H9 (cell line): Measurements from ENCODE around the gene RPL36. TPM values are rescaled to one million over a fixed set of nuclear protein-coding genes. Genes with fewer than 3 reads are reported as not detected.
"Not testable (repeated sequence)": the region's sequence is repeated elsewhere in the genome, so short reads cannot be mapped to it uniquely, and the experiment has no call there.

ENCODE experiments used
- DNase-seq: peaks from one replicate; pipeline ENCODE4 v3.0.0-alpha.2; 2017
- H2AFZ ChIP-seq: one replicate; pipeline ENCODE4 v1.6.1; 2013; ENCODE audit warnings: mild to moderate bottlenecking, low read length, control low read depth, moderate library complexity
- H2AK5ac ChIP-seq: 2 replicates; pipeline ENCODE4 v1.6.1; 2013; ENCODE audit warnings: low read length, control low read depth, mixed read lengths; ENCODE audit not compliant: insufficient read length
- H2BK120ac ChIP-seq: one replicate; pipeline ENCODE4 v1.6.1; 2013; ENCODE audit warnings: low read depth, mild to moderate bottlenecking, low read length, control low read depth, inconsistent platforms; ENCODE audit not compliant: poor library complexity, severe bottlenecking
- H2BK12ac ChIP-seq: 2 replicates; pipeline ENCODE4 v1.6.1; 2013; ENCODE audit warnings: low read length, control low read depth, mixed read lengths, low read depth; ENCODE audit not compliant: insufficient read length
- H2BK15ac ChIP-seq: 2 replicates; pipeline ENCODE4 v1.6.1; 2013; ENCODE audit warnings: low read depth, low read length, control low read depth
- H2BK20ac ChIP-seq: one replicate; pipeline ENCODE4 v1.6.1; 2013; ENCODE audit warnings: low read depth, mild to moderate bottlenecking, low read length, control low read depth, inconsistent platforms; ENCODE audit not compliant: poor library complexity, severe bottlenecking
- H2BK5ac ChIP-seq: 2 replicates; pipeline ENCODE4 v1.6.1; 2013; ENCODE audit warnings: low read length, control low read depth, mixed read lengths; ENCODE audit not compliant: insufficient read length
- H3K14ac ChIP-seq: 2 replicates; pipeline ENCODE4 v1.6.1; 2013; ENCODE audit warnings: low read length, control low read depth; ENCODE audit not compliant: insufficient read depth
- H3K18ac ChIP-seq: 2 replicates; pipeline ENCODE4 v1.6.1; 2013; ENCODE audit warnings: low read depth, mild to moderate bottlenecking, mixed read lengths, low read length, control low read depth; ENCODE audit not compliant: insufficient read length
- H3K23ac ChIP-seq: 2 replicates; pipeline ENCODE4 v1.6.1; 2013; ENCODE audit warnings: low read length, control low read depth, mixed read lengths, low read depth; ENCODE audit not compliant: insufficient read length
- H3K23me2 ChIP-seq: 2 replicates; pipeline ENCODE4 v1.6.1; 2013; ENCODE audit warnings: low read depth, mild to moderate bottlenecking, mixed read lengths, low read length, control low read depth; ENCODE audit not compliant: insufficient read length, poor library complexity, severe bottlenecking
- H3K27ac ChIP-seq: 2 replicates; pipeline ENCODE4 v1.5.1; 2013; ENCODE audit warnings: low read length, control low read depth, mixed read lengths, low read depth; ENCODE audit not compliant: insufficient read length
- H3K27me3 ChIP-seq: 2 replicates; pipeline ENCODE4 v1.6.1; 2013; ENCODE audit warnings: low read length, control low read depth, inconsistent platforms; ENCODE audit not compliant: insufficient read depth
- H3K4ac ChIP-seq: 2 replicates; pipeline ENCODE4 v1.6.1; 2013; ENCODE audit warnings: low read depth, mild to moderate bottlenecking, control low read depth, inconsistent platforms, low read length, moderate library complexity
- H3K4me1 ChIP-seq: 2 replicates; pipeline ENCODE4 v1.6.1; 2013; ENCODE audit warnings: low read length, control low read depth, inconsistent platforms; ENCODE audit not compliant: insufficient read depth
- H3K4me2 ChIP-seq: 2 replicates; pipeline ENCODE4 v1.6.1; 2013; ENCODE audit warnings: low read length, control low read depth, mixed read lengths; ENCODE audit not compliant: insufficient read length, insufficient read depth
- H3K56ac ChIP-seq: 2 replicates; pipeline ENCODE4 v1.6.1; 2013; ENCODE audit warnings: low read depth, mild to moderate bottlenecking, mixed read lengths, low read length, control low read depth; ENCODE audit not compliant: insufficient read length
- H3K79me1 ChIP-seq: 2 replicates; pipeline ENCODE4 v1.6.1; 2013; ENCODE audit warnings: low read depth, mild to moderate bottlenecking, moderate library complexity, low read length, control low read depth, inconsistent platforms; ENCODE audit not compliant: insufficient read depth, poor library complexity, severe bottlenecking
- H3K79me2 ChIP-seq: 2 replicates; pipeline ENCODE4 v1.6.1; 2013; ENCODE audit warnings: low read length, control low read depth, inconsistent platforms; ENCODE audit not compliant: insufficient read depth
- H3K9ac ChIP-seq: 2 replicates; pipeline ENCODE4 v1.6.1; 2013; ENCODE audit warnings: low read length, control low read depth, mixed read lengths; ENCODE audit not compliant: insufficient read length; ENCODE audit errors: extremely low read depth
- H3K9me3 ChIP-seq: one replicate; pipeline ENCODE4 v1.6.1; 2013; ENCODE audit warnings: low read depth, low read length, inconsistent platforms; ENCODE audit not compliant: control insufficient read depth
- H3T11ph ChIP-seq: one replicate; pipeline ENCODE4 v1.6.1; 2013; ENCODE audit warnings: mild to moderate bottlenecking, low read length, control low read depth, inconsistent platforms
- H4K20me1 ChIP-seq: one replicate; pipeline ENCODE4 v1.6.1; 2013; ENCODE audit not compliant: control insufficient read depth, insufficient read length, insufficient read depth
- H4K5ac ChIP-seq: 2 replicates; pipeline ENCODE4 v1.6.1; 2013; ENCODE audit warnings: low read depth, mild to moderate bottlenecking, mixed read lengths, low read length, control low read depth; ENCODE audit not compliant: insufficient read length
- H4K8ac ChIP-seq: replicated peaks from 2 replicates; pipeline ENCODE4 v1.6.1; 2013; ENCODE audit warnings: low read length, control low read depth, mixed read lengths, low read depth; ENCODE audit not compliant: insufficient read length
- H4K91ac ChIP-seq: 2 replicates; pipeline ENCODE4 v1.6.1; 2013; ENCODE audit warnings: low read depth, mild to moderate bottlenecking, moderate library complexity, mixed read lengths, low read length, control low read depth; ENCODE audit not compliant: insufficient read length
- H3K27ac Mint-ChIP-seq, 3 experiments: 2 replicates in 2 of 3; 3 replicates in 1 of 3; pipeline ENCODE4 v1.8.0; 2020 to 2021; ENCODE audit warnings: mixed read lengths in 3 of 3, mild to moderate bottlenecking in 1 of 3, moderate library complexity in 1 of 3
- H3K27me3 Mint-ChIP-seq: 2 replicates; pipeline ENCODE4 v1.8.0; 2021; ENCODE audit warnings: low read depth, mild to moderate bottlenecking, moderate library complexity, mixed read lengths
- H3K36me3 Mint-ChIP-seq, 3 experiments: 2 replicates in 2 of 3; 3 replicates in 1 of 3; pipeline ENCODE4 v1.8.0; 2020 to 2021; ENCODE audit warnings: low read depth in 3 of 3, mixed read lengths in 3 of 3; ENCODE audit not compliant: insufficient read depth in 1 of 3
- H3K4me1 Mint-ChIP-seq, 2 experiments: 2 replicates each; pipeline ENCODE4 v1.8.0; 2020; ENCODE audit warnings: mixed read lengths in 2 of 2
- H3K4me3 Mint-ChIP-seq, 2 experiments: 2 replicates in 1 of 2; 3 replicates in 1 of 2; pipeline ENCODE4 v1.8.0; 2020 to 2021; ENCODE audit warnings: mild to moderate bottlenecking in 2 of 2, mixed read lengths in 2 of 2, moderate library complexity in 1 of 2
- H3K9me3 Mint-ChIP-seq, 2 experiments: 2 replicates in 1 of 2; 3 replicates in 1 of 2; pipeline ENCODE4 v1.8.0; 2020; ENCODE audit warnings: mild to moderate bottlenecking in 2 of 2, mixed read lengths in 2 of 2, moderate library complexity in 1 of 2
- whole genome bisulfite sequencing: extraction: QIAGEN DNeasy Blood & Tissue Kit; methylation state at CpG from one replicate; pipeline ENCODE4 v1.1.7; 2013; ENCODE audit warnings: missing lambda C conversion rate, low lambda C conversion rate, mixed read lengths; ENCODE audit not compliant: insufficient read length; ENCODE audit errors: extremely low coverage; 5-methylcytosine and 5-hydroxymethylcytosine counted together
- total RNA-seq: library from RNA; stranded (reverse); gene quantifications from 2 replicates; pipeline ENCODE4 v1.2.1, GENCODE V29; 2021
- TF ChIP-seq, protein P1 (sequence below): fragments of 200-600 bp; sonication (generic); conservative IDR thresholded peaks from 3 replicates; pipeline ENCODE4 v1.8.0; 2021; ENCODE audit warnings: antibody characterized with exemption, mild to moderate bottlenecking

RPL36 gene
- total RNA-seq, 1 experiment from 2014 or later: 1,074 TPM

DNA sequence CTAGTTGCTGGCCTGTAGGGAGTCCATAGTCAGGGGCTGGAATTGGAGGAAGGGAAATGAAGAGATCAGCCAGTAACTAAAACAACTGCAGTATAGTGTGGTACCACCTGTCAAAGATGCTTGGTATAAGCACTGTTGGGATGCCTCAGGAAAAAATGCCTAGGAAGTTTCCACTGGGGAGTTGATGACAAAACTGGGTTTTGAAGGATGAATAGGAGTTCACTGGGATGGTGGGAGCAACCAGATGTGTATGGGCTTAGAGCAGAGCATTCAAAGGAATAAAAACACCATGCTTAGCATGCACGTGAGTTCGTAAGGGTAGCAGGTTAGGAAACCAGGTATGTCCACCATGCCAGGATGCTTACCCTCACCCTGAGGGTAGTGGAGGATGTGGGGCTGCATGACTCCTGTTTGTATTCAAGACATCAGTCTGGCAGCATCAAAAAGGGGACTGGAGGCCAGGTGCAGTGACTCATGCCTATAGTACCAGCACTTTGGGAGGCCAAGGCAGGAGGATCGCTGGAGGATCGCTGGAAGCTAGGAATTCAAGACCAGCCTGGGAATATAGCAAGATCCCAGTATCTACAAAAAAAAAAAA, 37.5 kb downstream of the RPL36 start:
- no peaks in the 10 kb centered on the region for H3K27me3 ChIP-seq
- no peak overlapping the region for H3K23ac ChIP-seq
- H4K8ac ChIP-seq: no peak overlapping the region
- no peak overlapping the region for H4K5ac ChIP-seq
- no peak overlapping the region for H3K14ac ChIP-seq
- no peak overlapping the region for H3T11ph ChIP-seq
- H3K23me2 ChIP-seq: no peaks in the 10 kb centered on the region
- H3K56ac ChIP-seq: no peak overlapping the region
- Mint-ChIP-seq H3K9me3 (peaks cover 0 to 8% of the 10 kb centered on the region in 2 experiments; a peak in 3 of 5 replicates), H3K4me1 (no peaks in the 10 kb centered on the region), H3K27ac (no peak overlapping the region), H3K4me3 (no peak overlapping the region), H3K27me3 (peaks cover 14% of the 10 kb centered on the region), H3K36me3 (no peaks in the 10 kb centered on the region; a peak in 1 of 7 replicates)
- H3K79me2 ChIP-seq: no peaks in the 10 kb centered on the region
- no peak overlapping the region for H3K27ac ChIP-seq
- TF ChIP-seq, protein P1, sequence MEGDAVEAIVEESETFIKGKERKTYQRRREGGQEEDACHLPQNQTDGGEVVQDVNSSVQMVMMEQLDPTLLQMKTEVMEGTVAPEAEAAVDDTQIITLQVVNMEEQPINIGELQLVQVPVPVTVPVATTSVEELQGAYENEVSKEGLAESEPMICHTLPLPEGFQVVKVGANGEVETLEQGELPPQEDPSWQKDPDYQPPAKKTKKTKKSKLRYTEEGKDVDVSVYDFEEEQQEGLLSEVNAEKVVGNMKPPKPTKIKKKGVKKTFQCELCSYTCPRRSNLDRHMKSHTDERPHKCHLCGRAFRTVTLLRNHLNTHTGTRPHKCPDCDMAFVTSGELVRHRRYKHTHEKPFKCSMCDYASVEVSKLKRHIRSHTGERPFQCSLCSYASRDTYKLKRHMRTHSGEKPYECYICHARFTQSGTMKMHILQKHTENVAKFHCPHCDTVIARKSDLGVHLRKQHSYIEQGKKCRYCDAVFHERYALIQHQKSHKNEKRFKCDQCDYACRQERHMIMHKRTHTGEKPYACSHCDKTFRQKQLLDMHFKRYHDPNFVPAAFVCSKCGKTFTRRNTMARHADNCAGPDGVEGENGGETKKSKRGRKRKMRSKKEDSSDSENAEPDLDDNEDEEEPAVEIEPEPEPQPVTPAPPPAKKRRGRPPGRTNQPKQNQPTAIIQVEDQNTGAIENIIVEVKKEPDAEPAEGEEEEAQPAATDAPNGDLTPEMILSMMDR: no peak
- whole genome bisulfite sequencing: no CpG with 5 or more reads among the region's 4 CpGs
- H3K4me2 ChIP-seq: no peak overlapping the region
- no peak for DNase-seq
- H2BK5ac ChIP-seq: no peak overlapping the region
- H3K9ac ChIP-seq: no peak overlapping the region
- H3K4me1 ChIP-seq: no peaks in the 10 kb centered on the region
- H2BK120ac ChIP-seq: no peak overlapping the region
- no peak overlapping the region for H3K18ac ChIP-seq
- H4K91ac ChIP-seq: no peak overlapping the region
- H2BK12ac ChIP-seq: no peak overlapping the region
- H4K20me1 ChIP-seq: no peaks in the 10 kb centered on the region
- no peaks in the 10 kb centered on the region for H3K9me3 ChIP-seq
- no peak overlapping the region for H2BK20ac ChIP-seq
- no peak overlapping the region for H2AFZ ChIP-seq
- H2AK5ac ChIP-seq: no peak overlapping the region
- no peaks in the 10 kb centered on the region for H3K79me1 ChIP-seq
- no peak overlapping the region for H2BK15ac ChIP-seq
- H3K4ac ChIP-seq: no peak overlapping the region

DNA sequence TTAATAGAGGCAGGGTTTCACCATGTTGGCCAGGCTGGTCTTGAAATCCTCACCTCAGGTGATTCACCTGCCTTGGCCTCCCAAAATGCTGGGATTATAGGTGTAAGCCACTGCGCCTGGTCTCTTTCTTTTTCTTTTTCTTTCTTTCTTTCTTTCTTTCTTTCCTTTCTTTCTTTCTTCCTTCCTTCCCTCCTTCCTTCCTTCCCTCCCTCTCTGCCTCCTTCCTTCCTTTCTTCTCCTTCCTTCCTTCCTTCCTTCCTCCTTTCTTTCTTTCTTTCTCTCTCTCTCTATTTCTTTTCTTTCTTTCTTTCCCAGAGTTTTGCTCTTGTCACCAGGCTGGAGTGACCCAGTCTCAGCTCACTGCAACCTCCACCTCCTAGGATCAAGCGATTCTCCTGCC, 43.1 kb downstream of the RPL36 start:
- not testable (repeated sequence) for H3K4me3 Mint-ChIP-seq, H3K9me3 Mint-ChIP-seq
- no CpG with 5 or more reads among the region's 2 CpGs for WGBS

More for the DNA sequence above, 43.1 kb downstream of the RPL36 start:
- H3K79me2 ChIP-seq, H3K56ac ChIP-seq, H4K91ac ChIP-seq, H3K36me3 Mint-ChIP-seq, H4K8ac ChIP-seq, H3K23ac ChIP-seq, H2BK15ac ChIP-seq, H2AK5ac ChIP-seq, H3K18ac ChIP-seq, H3K4me1 ChIP-seq, H2AFZ ChIP-seq, H3K9me3 ChIP-seq, H4K5ac ChIP-seq, H3K4ac ChIP-seq, H3K14ac ChIP-seq, H3K23me2 ChIP-seq, H3K27me3 ChIP-seq, H3K27ac Mint-ChIP-seq, H2BK12ac ChIP-seq, H2BK120ac ChIP-seq, H3K4me2 ChIP-seq, DNase-seq, H3K27ac ChIP-seq, H4K20me1 ChIP-seq, H3K9ac ChIP-seq, H2BK5ac ChIP-seq, H3T11ph ChIP-seq, H3K4me1 Mint-ChIP-seq, H2BK20ac ChIP-seq, H3K79me1 ChIP-seq: not testable (repeated sequence)
- H3K27me3 Mint-ChIP-seq: peaks cover 24% of the 10 kb centered on the region
